Cerebellar cortex (tissue), 1 donor: ENCODE results near the gene GCC2.
"Not testable (repeated sequence)": the region's sequence is repeated elsewhere in the genome, so short reads cannot be mapped to it uniquely, and the experiment has no call there.

ENCODE experiments used
- DNase-seq: peaks from one replicate; pipeline ENCODE4 v3.0.0-alpha.2; 2015; ENCODE audit warnings: low spot score

GCC2 gene

DNA sequence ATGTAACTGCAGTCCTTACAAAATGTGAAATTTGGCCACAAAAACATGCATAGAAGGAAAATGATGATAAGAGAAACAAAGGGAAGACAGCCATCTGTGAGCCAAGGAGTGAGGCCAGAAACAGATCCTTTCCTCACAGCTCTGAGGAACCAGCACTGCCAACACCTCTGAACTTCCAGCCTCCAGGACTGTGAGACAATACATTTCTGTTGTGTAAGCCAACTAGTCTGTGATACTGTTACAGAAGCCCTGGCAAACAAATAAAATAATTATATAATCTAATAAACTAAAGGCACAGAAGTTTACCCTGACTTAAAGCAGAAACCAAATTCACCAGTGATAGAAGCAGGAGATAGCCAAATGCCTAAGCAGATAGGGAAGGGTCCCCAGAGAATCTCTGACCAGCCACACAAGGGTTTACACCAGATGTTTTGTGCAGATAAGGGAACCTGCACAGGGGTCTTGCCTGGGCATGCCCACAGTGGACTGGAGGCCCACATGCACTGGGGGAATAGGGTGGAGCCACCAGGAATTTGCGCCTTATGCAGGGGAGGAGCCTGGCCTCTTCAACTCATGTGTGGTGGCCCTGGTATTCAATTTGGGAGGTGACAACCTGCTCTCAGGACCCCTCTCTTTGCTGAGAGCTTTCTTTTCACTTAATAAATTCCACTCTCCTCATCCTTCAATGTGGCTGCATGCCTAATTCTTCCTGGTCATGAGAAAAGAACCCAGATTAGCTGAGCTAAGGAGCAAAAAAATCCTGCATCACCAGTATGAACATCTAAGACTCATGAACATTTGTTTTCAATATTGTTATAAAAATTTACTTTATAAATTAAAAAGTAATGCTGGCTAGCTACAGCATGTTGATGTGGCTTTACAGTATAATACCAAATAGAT, 3.8 kb upstream of the GCC2 start:
- DNase-seq: peak; percentile 28

DNA sequence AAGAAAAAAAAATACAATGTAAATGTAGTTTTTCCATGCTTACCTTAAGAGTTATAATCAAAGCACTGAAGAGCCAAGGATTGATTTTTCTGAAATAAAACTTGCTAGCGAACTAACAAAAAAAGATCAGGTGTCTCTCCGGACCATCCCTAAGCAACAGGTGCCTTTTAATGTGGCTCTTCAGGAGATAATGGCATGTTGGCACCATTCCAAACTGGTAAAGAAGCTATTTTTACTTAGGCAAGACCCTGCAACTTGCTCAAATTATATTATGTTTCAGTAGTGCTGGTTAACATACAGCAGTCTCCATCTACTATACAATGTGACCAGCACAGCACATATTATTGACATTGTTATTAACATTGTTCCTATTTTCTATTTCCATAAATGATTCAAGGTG, 2.3 kb upstream of the GCC2 start:
- DNase-seq: no peak

DNA sequence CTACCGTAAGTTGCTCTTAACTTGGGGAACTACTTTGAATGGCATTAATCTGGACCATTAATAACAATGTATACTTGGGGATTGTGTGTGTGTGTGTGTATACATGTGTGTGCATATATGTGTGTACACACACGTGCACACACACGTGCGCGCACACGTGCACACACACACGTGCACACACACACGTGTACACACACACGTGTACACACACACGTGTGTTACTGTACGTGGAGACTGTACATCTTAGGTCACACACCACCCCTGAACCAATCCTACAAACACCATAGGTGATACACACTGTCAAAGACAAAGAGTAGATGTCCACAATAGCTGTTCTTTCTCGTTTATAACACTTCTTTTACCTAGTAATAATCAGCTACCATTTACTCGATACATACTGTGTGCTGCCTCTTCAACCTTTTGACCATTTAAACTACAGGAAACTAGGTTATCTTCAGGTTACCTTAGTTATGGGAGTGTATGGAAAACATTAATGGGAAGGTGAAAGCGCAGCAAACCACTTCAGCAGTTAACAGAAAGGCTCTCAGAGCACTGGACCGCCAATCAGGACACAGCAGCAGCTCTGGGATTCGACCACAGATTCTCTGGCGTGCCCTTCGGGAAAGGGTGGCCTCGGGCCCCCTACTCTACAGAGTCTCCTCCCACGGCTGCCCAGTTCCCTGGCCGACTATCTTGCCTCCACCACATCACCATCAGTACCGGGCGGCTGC, 894 bp upstream of the GCC2 start:
- DNase-seq: peak; percentile 56

DNA sequence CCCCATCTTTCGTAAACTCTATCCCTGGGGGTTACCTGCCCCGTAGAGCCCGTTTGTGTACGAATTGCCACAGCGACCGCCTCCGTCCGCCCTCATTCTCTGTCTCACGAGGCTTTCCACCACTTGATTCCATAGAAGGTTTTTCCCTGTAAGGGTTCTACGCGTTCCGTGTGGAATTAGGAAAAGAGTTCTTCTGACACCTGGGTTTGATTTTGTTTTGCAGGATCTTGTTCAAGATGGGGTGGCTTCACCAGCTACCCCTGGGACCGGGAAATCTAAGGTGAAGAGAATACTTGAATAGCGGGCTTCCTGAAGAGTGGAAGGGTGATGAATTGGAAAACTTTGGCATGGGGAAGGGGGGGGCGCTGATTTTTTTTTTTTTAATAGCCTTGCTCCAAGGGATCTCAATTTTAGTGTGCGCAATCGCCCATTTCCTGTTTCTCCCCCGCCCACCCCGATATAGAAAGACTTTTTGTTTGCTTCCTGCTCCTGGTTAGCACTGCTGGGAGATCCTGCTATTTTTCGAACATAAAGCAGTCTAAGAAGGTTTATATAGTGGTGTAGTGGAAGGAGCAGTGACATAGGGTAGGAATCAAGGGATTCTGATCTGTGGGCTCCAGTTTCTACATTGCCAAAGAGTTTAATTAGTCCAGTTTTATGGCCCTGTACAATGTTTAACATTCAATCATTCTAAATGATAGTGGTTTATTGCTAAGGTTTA, 564 bp downstream of the GCC2 start:
- peak; percentile 5 for DNase-seq

DNA sequence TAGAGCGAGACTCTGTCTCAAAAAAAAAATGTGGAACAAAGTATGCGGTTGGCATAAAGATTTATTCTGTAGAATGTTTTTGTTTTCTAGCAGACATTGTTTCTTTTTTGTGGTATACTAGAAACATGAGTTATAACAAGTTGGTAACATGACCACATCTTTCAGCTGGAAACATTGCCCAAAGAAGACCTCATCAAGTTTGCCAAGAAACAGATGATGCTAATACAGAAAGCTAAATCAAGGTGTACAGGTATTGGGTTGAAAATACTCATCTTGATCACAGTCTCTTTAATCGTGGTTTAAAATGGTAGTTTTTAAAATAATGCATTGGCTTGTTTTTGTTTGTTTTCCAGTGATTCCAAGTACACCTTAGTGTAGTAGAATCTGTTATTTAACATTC, 1.9 kb downstream of the GCC2 start:
- DNase-seq: no peak

DNA sequence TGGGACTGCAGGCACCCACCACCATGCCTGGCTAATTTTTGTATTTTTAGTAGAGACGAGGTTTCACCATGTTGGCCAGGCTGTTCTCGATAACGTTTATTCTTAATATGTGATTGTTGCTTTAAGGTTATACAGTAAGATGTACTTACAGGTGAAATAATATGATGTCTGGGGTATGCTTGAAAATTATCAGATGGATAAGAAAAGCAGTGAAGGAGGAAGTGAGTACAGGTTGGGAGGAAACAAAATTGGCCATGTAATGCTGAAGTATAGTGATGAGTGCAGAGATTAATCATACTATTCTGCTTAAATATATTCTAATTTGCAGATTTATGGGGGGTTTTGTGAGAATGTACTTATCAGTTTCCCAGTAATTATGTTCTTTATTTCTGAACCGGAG, 3.0 kb downstream of the GCC2 start:
- DNase-seq: no peak

DNA sequence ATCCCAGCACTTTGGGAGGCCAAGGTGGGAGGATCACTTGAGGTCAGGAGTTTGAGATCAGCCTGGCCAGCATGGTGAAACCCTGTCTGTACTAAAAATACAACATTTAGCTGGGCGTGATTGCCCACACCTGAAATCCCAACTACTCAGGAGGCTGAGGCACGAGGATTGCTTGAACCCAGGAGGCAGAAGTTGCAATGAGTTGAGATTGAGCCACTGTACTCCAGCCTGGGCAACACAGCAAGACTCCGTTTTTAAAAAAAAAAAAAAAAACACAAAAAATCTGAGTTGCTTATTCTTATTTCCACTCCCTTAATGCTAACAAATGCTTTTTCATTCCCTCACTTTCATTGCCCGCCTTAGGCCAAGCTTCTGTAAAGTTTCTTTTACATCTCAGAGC, 4.5 kb downstream of the GCC2 start:
- DNase-seq: not testable (repeated sequence)

DNA sequence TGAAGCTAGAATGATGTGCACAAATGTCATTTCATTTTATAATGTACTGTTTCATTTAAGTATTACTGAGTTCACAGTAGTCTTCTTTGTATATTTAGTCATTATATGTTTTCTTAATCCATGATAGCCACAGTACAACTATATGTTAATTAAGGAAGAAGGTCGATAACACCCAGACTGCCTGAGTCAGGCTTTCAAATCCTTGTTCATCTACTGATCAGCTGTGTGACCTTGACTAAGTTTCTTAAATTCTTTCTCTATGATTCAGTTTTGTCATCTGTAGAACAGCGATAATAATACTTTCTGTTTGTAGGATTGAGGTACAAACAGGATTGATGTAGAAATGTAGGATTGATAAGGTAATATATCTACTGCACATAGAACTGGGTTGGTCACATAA, 5.4 kb downstream of the GCC2 start:
- no peak for DNase-seq

DNA sequence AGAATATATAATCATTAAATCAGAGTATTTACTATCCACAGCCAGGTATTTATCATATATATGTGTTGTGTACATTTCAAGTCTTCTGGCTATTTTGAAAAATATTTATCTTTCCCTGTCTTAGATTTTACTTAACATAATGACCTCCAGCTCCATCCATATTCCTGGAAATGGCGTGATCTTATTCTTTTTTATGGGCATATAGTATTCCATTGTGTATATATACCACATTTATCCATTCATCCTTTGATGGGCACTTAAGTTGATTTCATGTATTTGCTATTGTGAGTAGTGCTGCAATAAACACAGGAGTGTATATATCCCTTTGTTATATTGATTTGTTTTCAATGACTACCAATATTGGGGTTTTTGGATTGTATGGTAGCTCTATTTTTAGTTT, 6.6 kb downstream of the GCC2 start:
- no peak for DNase-seq

DNA sequence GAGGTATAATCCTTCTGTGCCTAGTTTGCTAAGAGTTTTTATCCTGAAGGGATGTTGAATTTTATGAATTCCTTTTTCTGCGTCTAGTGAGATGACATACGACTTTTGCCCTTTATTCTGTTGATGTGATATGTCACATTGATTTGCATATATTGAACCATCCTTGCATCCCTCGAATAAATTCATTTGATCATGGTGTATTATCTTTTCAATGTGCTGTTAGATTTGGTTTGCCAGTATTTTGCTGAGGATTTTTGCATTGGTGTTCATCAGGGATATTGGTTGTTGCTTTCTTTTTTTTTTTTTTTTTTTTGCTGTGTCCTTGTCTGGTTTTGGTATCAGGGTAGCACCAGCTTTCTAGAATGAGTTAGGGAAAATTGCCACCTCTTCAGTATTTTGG, 9.1 kb downstream of the GCC2 start:
- no peak for DNase-seq

DNA sequence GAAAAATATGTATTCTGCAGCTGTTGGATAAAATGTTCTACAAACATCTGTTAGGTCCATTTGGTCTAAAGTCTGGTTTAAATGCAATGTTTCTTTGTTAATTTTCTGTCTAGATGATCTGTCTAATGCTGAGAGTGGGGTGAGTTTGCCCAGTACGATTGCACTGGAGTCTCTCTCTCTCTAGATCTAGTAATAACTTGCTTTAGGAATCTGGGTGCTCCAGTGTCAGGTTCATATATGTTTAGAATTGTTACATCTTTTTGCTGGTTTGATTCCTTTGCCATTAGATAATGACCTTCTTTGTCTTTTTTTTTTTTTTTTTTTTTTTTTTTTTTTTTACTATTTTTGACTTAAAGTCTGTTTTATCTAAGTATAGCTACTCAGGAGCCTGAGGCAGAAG, 10.4 kb downstream of the GCC2 start:
- DNase-seq: no peak

DNA sequence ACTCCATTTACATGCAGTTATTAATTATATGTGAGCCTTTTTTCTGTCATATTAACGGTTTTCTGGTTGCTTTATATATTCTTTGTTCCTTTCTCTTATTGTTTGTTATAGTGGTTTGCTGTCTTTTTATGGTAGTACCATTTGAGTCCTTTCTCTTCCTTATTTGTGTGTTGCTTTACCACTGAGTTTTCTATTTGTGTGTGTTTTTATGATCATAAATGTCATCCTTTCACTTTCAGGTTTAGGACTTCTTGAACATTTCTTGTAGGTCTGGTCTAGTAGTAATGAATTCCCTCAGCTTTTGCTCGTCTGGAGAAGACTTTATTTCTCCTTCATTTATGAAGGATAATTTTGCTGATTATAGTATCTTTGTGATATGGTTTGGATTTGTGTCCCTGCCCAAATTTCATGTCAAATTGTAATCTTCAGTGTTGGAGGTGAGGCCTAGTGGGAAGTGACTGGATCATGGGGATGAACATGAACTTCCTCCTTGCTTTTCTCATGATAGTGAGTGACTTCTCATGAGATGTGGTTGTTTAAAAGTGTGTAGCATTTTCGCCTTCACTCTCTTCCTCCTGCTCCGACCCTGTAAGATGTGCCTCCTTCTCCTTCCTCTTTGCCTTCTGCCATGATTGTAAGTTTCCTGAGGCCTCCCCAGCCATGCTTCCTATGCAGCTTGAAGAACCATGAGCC, 11.5 kb downstream of the GCC2 start:
- DNase-seq: no peak

DNA sequence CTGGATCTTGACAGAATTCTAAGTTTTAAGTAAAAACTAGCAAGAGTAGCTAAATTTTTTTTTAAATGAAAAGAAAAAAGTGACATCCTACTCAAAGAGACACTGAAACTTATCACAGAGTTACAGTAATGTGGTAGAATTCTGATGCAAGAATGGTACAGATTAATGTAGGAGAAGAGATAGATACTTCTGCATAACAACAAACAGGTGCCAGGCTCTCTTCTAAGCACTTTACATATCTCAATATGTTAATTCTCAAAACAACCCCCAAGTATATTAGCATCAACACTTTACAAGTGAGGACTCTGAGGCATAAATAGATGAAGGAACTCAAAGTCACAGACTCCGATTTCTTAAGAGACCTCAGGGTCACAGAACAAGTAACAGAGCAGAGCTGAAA, 28.1 kb downstream of the GCC2 start:
- DNase-seq: no peak

DNA sequence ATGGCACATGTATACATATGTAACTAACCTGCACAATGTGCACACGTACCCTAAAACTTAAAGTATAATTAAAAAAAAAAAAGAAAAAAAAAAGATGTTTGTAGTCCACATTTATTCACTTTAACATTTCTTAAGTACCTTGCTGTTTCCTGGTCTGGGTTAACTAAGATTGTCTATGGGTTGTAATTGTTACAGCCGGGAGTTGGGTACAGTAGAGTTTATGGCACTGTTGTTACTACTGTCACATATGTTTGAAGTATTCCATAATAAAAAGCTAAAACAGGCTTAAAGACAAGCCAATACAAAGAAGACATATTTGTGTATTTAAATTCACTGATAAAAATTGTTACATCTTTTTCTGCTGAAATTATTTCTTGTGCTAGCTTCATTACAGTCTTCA, 36.2 kb downstream of the GCC2 start:
- DNase-seq: no peak

DNA sequence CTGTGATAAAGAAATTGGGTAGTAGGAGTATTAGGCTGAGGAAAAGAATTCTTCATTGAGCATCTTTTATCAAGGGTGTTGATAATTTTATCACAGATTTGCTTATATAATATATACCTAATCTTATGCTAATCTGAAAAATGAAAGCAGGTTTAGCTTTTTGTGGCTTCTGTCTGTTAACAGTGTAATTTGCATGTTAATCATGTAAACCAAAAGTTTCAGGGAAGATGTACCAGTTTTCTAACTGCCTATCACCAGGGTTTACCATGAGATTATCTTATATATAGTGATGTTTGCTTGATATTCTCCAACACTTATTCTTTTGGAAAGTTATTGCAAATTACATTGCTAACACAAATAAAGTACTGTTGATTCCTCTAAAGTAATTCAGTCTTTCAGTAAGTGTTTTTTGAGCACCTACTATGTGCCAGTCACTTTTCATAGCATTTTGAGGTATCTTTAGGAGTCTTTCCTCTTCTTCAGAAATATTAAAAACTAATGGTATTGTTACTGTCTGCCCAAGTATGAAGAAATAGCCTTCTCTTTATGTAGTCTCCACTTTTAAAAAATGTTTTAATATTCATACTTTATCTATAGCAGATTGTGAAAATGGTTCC, 41.6 kb downstream of the GCC2 start:
- DNase-seq: no peak

DNA sequence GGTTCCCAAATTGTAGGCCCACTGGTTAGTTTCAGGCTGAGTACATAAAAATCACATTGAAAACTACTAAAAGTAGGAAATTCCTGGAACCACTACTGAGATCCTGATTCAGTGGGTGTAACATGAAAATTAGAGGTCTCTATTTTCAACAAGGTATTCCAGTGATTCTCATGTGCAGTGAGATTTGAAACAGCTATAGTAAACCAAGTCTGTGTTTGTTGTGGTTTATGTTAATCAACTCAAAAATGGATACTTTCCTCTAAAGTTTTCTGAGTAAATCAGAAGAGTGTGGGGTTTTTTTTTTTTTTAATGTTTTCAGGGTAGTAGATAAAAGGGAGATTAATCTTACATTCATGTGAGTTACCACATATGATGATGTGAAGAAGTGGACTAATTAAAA, 42.8 kb downstream of the GCC2 start:
- DNase-seq: no peak

DNA sequence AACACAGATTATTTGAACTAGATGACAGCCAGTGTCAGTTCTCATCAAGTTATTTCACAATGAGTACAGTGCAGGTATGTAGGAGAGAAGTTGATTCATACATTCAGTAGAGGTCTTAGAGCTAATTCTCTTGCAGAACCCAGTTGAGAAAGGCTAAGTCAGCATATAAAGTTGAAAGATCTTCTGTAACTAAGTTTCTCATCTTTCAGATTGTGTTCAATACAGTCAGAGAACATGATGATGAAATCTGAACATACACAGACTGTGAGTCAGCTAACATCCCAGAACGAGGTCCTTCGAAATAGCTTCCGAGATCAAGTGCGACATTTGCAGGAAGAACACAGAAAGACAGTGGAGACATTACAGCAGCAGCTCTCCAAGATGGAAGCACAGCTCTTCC, 43.4 kb downstream of the GCC2 start:
- DNase-seq: no peak

DNA sequence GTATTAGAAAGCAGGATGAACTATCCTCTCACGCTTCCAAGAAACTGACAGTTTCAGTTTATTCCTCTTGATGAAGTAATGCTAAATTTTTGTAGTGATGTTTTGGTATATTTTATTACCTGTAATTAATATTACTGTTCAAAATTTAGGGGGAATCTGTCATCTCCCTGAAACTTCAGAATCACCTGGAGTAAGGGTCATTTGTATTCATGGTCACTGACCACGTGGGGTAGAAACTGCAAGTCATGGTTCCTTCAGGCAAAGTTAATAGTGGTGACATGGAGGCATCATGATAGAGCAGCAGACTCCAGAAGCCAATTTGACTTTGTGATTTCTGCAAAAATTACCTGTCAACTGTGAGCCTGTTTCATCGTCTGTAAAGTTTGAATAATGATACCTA, 47.2 kb downstream of the GCC2 start:
- DNase-seq: not testable (repeated sequence)

DNA sequence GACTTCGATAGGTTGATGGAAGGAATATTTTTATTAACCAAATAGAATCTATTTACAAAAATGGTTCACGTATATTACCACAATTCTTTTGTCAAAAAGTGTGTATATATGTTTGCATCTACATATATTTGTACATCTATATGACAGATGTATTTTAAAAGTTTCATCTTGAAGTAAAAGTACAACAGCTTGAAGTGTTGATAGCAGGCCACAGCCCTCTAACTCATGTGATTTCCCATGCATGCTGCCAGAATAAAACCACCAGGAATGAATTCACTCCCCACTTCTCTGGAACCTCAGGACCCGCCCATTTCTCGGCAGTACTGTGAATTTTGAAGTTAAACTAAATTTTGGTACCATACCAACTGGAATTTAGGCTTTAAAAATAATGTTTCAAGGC, 58.6 kb downstream of the GCC2 start:
- DNase-seq: not testable (repeated sequence)

DNA sequence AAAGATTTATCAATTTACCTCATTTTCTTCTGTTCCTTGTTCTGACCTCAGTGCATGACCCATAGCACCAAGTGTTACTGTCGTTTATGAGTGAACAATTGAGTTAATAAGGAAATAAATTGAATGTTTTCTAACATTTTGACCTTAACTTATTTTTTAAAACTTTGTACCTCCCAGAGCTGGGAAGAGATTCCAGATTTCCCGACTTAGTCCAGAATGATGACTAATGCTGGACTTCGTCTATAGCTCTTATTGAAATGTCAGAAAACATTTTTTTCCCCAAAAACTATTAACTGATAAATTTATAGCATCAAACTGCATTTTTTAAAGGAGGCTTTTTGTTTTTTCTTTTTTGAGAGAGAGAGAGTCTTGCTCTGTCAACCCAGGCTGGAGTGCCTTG, 63.4 kb downstream of the GCC2 start:
- DNase-seq: not testable (repeated sequence)

DNA sequence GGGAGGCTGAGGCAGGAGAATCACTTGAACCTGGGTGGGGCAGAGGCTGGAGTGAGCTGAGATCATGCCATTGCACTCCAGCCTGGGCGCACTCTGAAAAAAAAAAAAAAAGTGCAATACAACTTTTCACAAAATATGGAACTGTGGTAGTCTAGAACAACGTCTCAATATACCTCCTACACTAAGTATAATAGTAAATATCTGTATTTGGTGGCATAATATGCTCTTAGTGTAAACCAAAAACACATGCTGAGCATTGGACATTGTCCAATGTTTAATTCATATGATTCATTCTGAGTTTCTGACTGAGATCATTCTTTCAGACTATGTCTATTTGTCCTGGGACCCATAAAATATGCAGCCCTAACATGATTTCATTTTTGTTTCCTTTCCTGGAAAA, 65.5 kb downstream of the GCC2 start:
- not testable (repeated sequence) for DNase-seq

DNA sequence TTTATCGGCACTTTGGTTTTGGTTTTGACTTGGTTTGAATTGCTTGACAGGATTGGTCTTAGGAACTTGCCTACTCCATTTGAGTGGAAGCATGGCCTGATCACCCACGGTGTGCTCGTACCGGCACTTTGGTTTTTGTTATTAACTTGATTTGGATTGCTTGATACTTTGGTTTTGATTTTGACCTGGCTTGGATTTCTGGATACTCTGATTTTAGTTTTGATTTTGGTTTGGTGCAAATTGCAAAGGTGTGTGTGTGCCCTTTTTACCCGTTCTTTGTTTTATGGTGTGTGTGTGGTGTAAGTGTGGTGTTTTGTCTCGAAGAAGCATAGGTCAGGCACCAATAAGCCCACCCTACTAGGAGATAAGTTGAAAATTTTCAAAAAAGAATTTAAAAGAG, 75.7 kb downstream of the GCC2 start:
- not testable (repeated sequence) for DNase-seq
